ENCODE measurements around the gene ITSN1.
A peak's percentile ranks its signal among the peaks of the same experiment; 100 is the strongest.

ITSN1 gene

GRCh38 chr21:33940164-33940880 is 298.0 kb downstream of the ITSN1 start:
- no peak for TF ChIP-seq CTCF (conservative IDR thresholded peaks at IDR 0.05; ENCODE audit: low read depth, low read length)
- no peak for DNase-seq (ENCODE audit: low read depth)
- no peak overlapping the region for H3K4me3 ChIP-seq (ENCODE audit: low read length)

- peak; percentile 54 for DNase-seq (ENCODE audit: low read depth)
- H3K4me3 ChIP-seq (ENCODE audit: low read length): no peak overlapping the region
- TF ChIP-seq CTCF (conservative IDR thresholded peaks at IDR 0.05; ENCODE audit: low read depth, low read length): no peak
Observed at GRCh38 chr21:33940881-33941245, 298.6 kb downstream of the ITSN1 start.

GRCh38 chr21:33942426-33942825 is 300.1 kb downstream of the ITSN1 start:
- no peak overlapping the region for H3K4me3 ChIP-seq (ENCODE audit: low read length)
- DNase-seq (ENCODE audit: low read depth): no peak
- TF ChIP-seq CTCF (conservative IDR thresholded peaks at IDR 0.05; ENCODE audit: low read depth, low read length): no peak

GRCh38 chr21:33943293-33943692 is 301.0 kb downstream of the ITSN1 start:
- no peak for DNase-seq (ENCODE audit: low read depth)
- no peak overlapping the region for H3K4me3 ChIP-seq (ENCODE audit: low read length)
- no peak for TF ChIP-seq CTCF (conservative IDR thresholded peaks at IDR 0.05; ENCODE audit: low read depth, low read length)

- no peak for TF ChIP-seq CTCF (conservative IDR thresholded peaks at IDR 0.05; ENCODE audit: low read depth, low read length)
- DNase-seq (ENCODE audit: low read depth): no peak
- H3K4me3 ChIP-seq (ENCODE audit: low read length): no peak overlapping the region
Observed at GRCh38 chr21:33944185-33944763, 302.0 kb downstream of the ITSN1 start.

GRCh38 chr21:33945652-33946270 is 303.5 kb downstream of the ITSN1 start:
- H3K4me3 ChIP-seq (ENCODE audit: low read length): no peak overlapping the region
- DNase-seq (ENCODE audit: low read depth): no peak
- no peak for TF ChIP-seq CTCF (conservative IDR thresholded peaks at IDR 0.05; ENCODE audit: low read depth, low read length)

Measured in retinal pigment epithelial cell (primary cell).